Endothelial cell of umbilical vein (primary cell): ENCODE measurements around the gene MSH4. TPM values are rescaled to one million over a fixed set of nuclear protein-coding genes. Genes with fewer than 3 reads are reported as not detected.

Experiments
- BruUV-seq: library from RNA; stranded (reverse); fragments of 400-500 nt; replicated peaks from 2 replicates; lab custom pipeline; 2021; lab: Mats Ljungman, UMichigan
- CTCF ChIA-PET: fragments of 300-600, 350-600 bp; sonication (Branson Sonifier 250); formaldehyde crosslinking; loops from one replicate; lab custom pipeline; 2021; ENCODE audit warnings: antibody characterized with exemption, inconsistent platforms; lab: Charles Lee
- POLR2A ChIA-PET: fragments of 300-600, 350-600 bp; sonication (Branson Sonifier 250); formaldehyde crosslinking; loops from one replicate; lab custom pipeline; 2021; ENCODE audit warnings: antibody characterized with exemption, inconsistent platforms; lab: Charles Lee
- DNase-seq: peaks from one replicate; pipeline ENCODE4 v3.0.0-alpha.2; 2011; ENCODE audit warnings: low read depth, low spot score
- FAIRE-seq: peaks from 2 replicates; lab custom pipeline; 2011; peaks lifted over from hg19 to GRCh38; lab: Jason Lieb, UNC
- H2AFZ ChIP-seq: 2 replicates; pipeline ENCODE4 v1.6.0; 2012; ENCODE audit warnings: low read depth, low read length, control low read depth, inconsistent platforms
- H3K27ac ChIP-seq: 2 replicates; pipeline ENCODE4 v1.5.1; 2011; ENCODE audit warnings: low read depth, mild to moderate bottlenecking, control low read depth, low read length, moderate library complexity; ENCODE audit not compliant: insufficient read depth
- H3K27me3 ChIP-seq, 2 experiments: 2 replicates each; pipeline versions ENCODE4 v1.6.0 to v1.6.1; 2011; ENCODE audit warnings: low read length in 2 of 2, mixed read lengths in 1 of 2; ENCODE audit not compliant: control insufficient read depth in 2 of 2, insufficient read depth in 2 of 2
- H3K36me3 ChIP-seq, 2 experiments: 2 replicates in 1 of 2; 3 replicates in 1 of 2; pipeline ENCODE4 v1.5.1; 2011; ENCODE audit warnings: low read length in 2 of 2, mild to moderate bottlenecking in 1 of 2, moderate library complexity in 1 of 2; ENCODE audit not compliant: control insufficient read depth in 2 of 2, insufficient read depth in 2 of 2; ENCODE audit errors: extremely low read depth in 1 of 2
- H3K4me1 ChIP-seq: 3 replicates; pipeline ENCODE4 v1.5.1; 2011; ENCODE audit warnings: mild to moderate bottlenecking, low read length; ENCODE audit not compliant: control insufficient read depth, insufficient read depth; ENCODE audit errors: extremely low read depth
- H3K4me2 ChIP-seq: 2 replicates; pipeline ENCODE4 v1.6.1; 2011; ENCODE audit warnings: low read length, control low read depth, mixed read lengths; ENCODE audit not compliant: insufficient read depth
- H3K4me3 ChIP-seq, 3 experiments: fragments of 200-600 bp in 1 of 3; sonication (generic), shearing (Covaris generic) in 1 of 3; replicated peaks in 1 of 3; 2 replicates each; pipeline ENCODE4 v1.5.1; 2011 to 2016; ENCODE audit warnings: control low read depth in 3 of 3, low read length in 3 of 3, mild to moderate bottlenecking in 2 of 3, inconsistent platforms in 1 of 3, low read depth in 1 of 3, moderate library complexity in 1 of 3; ENCODE audit not compliant: insufficient read depth in 1 of 3
- H3K79me2 ChIP-seq: 2 replicates; pipeline ENCODE4 v1.6.0; 2012; ENCODE audit warnings: low read length, inconsistent platforms; ENCODE audit not compliant: control insufficient read depth, insufficient read depth
- H3K9ac ChIP-seq: replicated peaks from 2 replicates; pipeline ENCODE3; 2011; ENCODE audit warnings: low read length, control low read depth; ENCODE audit not compliant: insufficient read depth; ENCODE audit errors: extremely low read depth
- H3K9me1 ChIP-seq: replicated peaks from 3 replicates; pipeline ENCODE4 v1.6.0; 2011; ENCODE audit warnings: mild to moderate bottlenecking, low read length; ENCODE audit not compliant: control insufficient read depth, insufficient read depth; ENCODE audit errors: extremely low read depth
- H3K9me3 ChIP-seq: replicated peaks from 2 replicates; pipeline ENCODE4 v1.5.1; 2012; ENCODE audit warnings: low read length, inconsistent platforms; ENCODE audit not compliant: control insufficient read depth, insufficient read depth
- H4K20me1 ChIP-seq: replicated peaks from 2 replicates; pipeline ENCODE3; 2011; ENCODE audit warnings: mild to moderate bottlenecking, low read length; ENCODE audit not compliant: control insufficient read depth, insufficient read depth; ENCODE audit errors: extremely low read depth
- CTCF ChIP-seq, 2 donors: IDR thresholded peaks; 1 replicate in 1 of 2; 2 replicates in 1 of 2; pipeline ENCODE4 v1.5.1; 2011; ENCODE audit warnings: low read length in 2 of 2, mild to moderate bottlenecking in 2 of 2, moderate library complexity in 2 of 2, control low read depth in 1 of 2, inconsistent platforms in 1 of 2, low read depth in 1 of 2; ENCODE audit not compliant: insufficient read depth in 1 of 2; ENCODE audit errors: extremely low read depth in 1 of 2
- EZH2 ChIP-seq: IDR thresholded peaks from 2 replicates; pipeline ENCODE4 v1.6.1; 2012; ENCODE audit warnings: borderline replicate concordance, low read depth, mild to moderate bottlenecking, moderate library complexity, low read length, inconsistent platforms; ENCODE audit not compliant: severe bottlenecking
- FOS ChIP-seq: IDR thresholded peaks from 2 replicates; pipeline ENCODE4 v1.6.1; 2011; ENCODE audit warnings: mild to moderate bottlenecking, low read length, moderate library complexity, borderline replicate concordance; ENCODE audit not compliant: insufficient read depth
- GATA2 ChIP-seq: IDR thresholded peaks from 2 replicates; pipeline ENCODE4 v1.7.0; 2011; ENCODE audit warnings: low read depth, mild to moderate bottlenecking, moderate library complexity, mixed read lengths, low read length; ENCODE audit not compliant: insufficient read length, insufficient read depth
- JUN ChIP-seq: IDR thresholded peaks from 2 replicates; pipeline ENCODE4 v1.6.1; 2011; ENCODE audit warnings: borderline replicate concordance, low read depth; ENCODE audit not compliant: insufficient read length, insufficient read depth
- MAX ChIP-seq: IDR thresholded peaks from 2 replicates; pipeline ENCODE4 v1.6.1; 2011; ENCODE audit not compliant: insufficient read depth, insufficient read length
- MYC ChIP-seq: IDR thresholded peaks from one replicate; pipeline ENCODE4 v1.6.1; 2011; ENCODE audit warnings: mild to moderate bottlenecking, low read depth, low read length
- POLR2A ChIP-seq: IDR thresholded peaks from 2 replicates; pipeline ENCODE4 v1.6.1; 2012; ENCODE audit warnings: low read depth, mild to moderate bottlenecking, control low read depth, low read length
- POLR2AphosphoS5 ChIP-seq: IDR thresholded peaks from 2 replicates; pipeline ENCODE4 v1.6.1; 2012; ENCODE audit warnings: low read depth, mild to moderate bottlenecking, control low read depth, low read length, moderate library complexity; ENCODE audit not compliant: insufficient read depth
- dilution Hi-C: fragments of 300-500 bp; cut with MboI; formaldehyde crosslinking; loops from one replicate; pipeline ENCODE4 v1.15.0; 2019; ENCODE audit warnings: low sequenced_read_pairs; ENCODE audit not compliant: extremely low pct_ligation_motif_present
- intact Hi-C: fragments of 100-400 bp; cut with micrococcal nuclease; formaldehyde crosslinking; loops from one replicate; pipeline ENCODE4 v1.10.0; 2022
- polyA plus RNA-seq, 4 experiments: library from polyadenylated mRNA; depleted of rRNA in 3 of 4; stranded (reverse) in 3 of 4; unstranded in 1 of 4; fragments of >200 nt; gene quantifications; 2 replicates each; pipeline versions ENCODE4 v1.2.1 to v1.2.3, GENCODE V29; 2011 to 2012; ENCODE audit warnings: missing spikeins in 1 of 4
- total RNA-seq: library from RNA; stranded (reverse); gene quantifications from 2 replicates; pipeline ENCODE4 v1.2.3, GENCODE V29; 2021

MSH4 gene
- total and polyA plus RNA-seq, 2 donors (not counting 3 experiments of a cell fraction or from before 2014, with no cell fraction given): 0.01 to 0.29 TPM

GRCh38 chr1:75932304-75932703 lies 135.6 kb downstream of the MSH4 start, which contains the start of gene ASB17:
ASB17 (minus strand) TSS chr1:75932404; CDS start chr1:75932291, 113 bp downstream.
- no peaks in the 10 kb centered on the region for H3K79me2 ChIP-seq
- dilution Hi-C loops: no loop called here
- H4K20me1 ChIP-seq: no peaks in the 10 kb centered on the region
- no peaks in the 10 kb centered on the region for H3K9me1 ChIP-seq
- H3K36me3 ChIP-seq: no peaks in the 10 kb centered on the region
- no peak within 1 kb of the TSS for H3K9ac ChIP-seq
- intact Hi-C loops: no loop called here
- H3K27me3 ChIP-seq: peaks cover 0 to 5% of the 10 kb centered on the region in 2 experiments
- DNase-seq (no peak), FAIRE-seq (no peak)
- H3K4me1 ChIP-seq: no peaks in the 10 kb centered on the region
- H3K27ac ChIP-seq: no peak within 1 kb of the TSS
- no TSS peak for BruUV-seq
- H3K9me3 ChIP-seq: no peaks in the 10 kb centered on the region
- POLR2A ChIA-PET: no interaction called here
- H2AFZ ChIP-seq: no peak within 1 kb of the TSS
- no peak within 1 kb of the TSS for H3K4me2 ChIP-seq
- no peak within 1 kb of the TSS for H3K4me3 ChIP-seq
- CTCF ChIA-PET: no interaction called here
- TF ChIP-seq POLR2AphosphoS5 (no peak), GATA2 (no peak), MYC (no peak), JUN (no peak), MAX (no peak), POLR2A (no peak), EZH2 (no peak), CTCF (IDR thresholded peaks at IDR 0.05; ENCODE audit: extremely low read depth in 1 of 2, insufficient read depth in 1 of 2, low read depth in 1 of 2, low read length in 2 of 2) (no peak), FOS (no peak)
